Measurements from ENCODE around the gene FHL5. TPM values are rescaled to one million over a fixed set of nuclear protein-coding genes. Genes with fewer than 3 reads are reported as not detected.

Gene FHL5, protein sequence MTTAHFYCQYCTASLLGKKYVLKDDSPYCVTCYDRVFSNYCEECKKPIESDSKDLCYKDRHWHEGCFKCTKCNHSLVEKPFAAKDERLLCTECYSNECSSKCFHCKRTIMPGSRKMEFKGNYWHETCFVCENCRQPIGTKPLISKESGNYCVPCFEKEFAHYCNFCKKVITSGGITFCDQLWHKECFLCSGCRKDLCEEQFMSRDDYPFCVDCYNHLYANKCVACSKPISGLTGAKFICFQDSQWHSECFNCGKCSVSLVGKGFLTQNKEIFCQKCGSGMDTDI
- total RNA-seq (2022) (not detected in 2 replicates), Bru-seq, nascent RNA (percentile 6 among the genes with signal in this experiment), BruChase-seq, experiment 1, labeled RNA remaining after a 6-hour chase (percentile 7 among the genes with signal in this experiment), BruChase-seq, experiment 2, labeled RNA remaining after a 2-hour chase (percentile 2 among the genes with signal in this experiment)
- long read RNA-seq = 0 reads

DNA sequence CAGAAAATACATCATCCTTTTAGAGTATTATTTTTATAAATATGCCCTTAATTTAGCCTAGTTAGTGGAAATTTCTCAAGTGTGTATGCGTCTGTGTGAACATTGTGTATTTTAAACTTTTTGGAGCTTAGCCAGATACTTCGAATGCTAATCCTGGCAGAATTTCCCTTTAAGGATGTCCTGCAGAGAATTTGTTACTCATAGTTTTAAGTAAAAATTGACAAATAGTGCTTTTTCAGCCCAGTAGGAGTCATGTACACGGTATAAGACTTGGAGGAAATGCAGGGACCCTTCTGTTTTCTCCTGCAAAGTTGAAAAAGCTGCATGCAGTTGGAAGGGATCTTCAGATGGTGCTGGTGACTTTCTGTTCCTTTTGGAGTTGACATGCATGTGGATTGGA, at the start of gene FHL5:
Gene FHL5 (plus strand): TSS at position 243 of the 400 bp plus-strand sequence. CDS start 40,486 bp downstream, outside the sequence.
- CTCF ChIA-PET = no interaction called here
- intact Hi-C loops (cut with micrococcal nuclease; ENCODE audit: unreplicated experiment) = no loop called here
- Mint-ChIP-seq H3K9me3 (ENCODE audit: low read depth, unreplicated experiment) (no peaks in the 10 kb centered on the region), H3K36me3 (ENCODE audit: insufficient read depth, unreplicated experiment) (no peaks in the 10 kb centered on the region), H3K4me3 (ENCODE audit: low read depth, unreplicated experiment) (no peak within 1 kb of the TSS), H3K27me3 (ENCODE audit: unreplicated experiment) (no peaks in the 10 kb centered on the region), H3K27ac (ENCODE audit: unreplicated experiment) (no peak within 1 kb of the TSS), H3K4me1 (ENCODE audit: low read depth, unreplicated experiment) (no peaks in the 10 kb centered on the region)
- TF ChIP-seq, protein P1, sequence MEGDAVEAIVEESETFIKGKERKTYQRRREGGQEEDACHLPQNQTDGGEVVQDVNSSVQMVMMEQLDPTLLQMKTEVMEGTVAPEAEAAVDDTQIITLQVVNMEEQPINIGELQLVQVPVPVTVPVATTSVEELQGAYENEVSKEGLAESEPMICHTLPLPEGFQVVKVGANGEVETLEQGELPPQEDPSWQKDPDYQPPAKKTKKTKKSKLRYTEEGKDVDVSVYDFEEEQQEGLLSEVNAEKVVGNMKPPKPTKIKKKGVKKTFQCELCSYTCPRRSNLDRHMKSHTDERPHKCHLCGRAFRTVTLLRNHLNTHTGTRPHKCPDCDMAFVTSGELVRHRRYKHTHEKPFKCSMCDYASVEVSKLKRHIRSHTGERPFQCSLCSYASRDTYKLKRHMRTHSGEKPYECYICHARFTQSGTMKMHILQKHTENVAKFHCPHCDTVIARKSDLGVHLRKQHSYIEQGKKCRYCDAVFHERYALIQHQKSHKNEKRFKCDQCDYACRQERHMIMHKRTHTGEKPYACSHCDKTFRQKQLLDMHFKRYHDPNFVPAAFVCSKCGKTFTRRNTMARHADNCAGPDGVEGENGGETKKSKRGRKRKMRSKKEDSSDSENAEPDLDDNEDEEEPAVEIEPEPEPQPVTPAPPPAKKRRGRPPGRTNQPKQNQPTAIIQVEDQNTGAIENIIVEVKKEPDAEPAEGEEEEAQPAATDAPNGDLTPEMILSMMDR (IDR thresholded peaks at IDR 0.05; ENCODE audit: unreplicated experiment) = no peak
- BruUV-seq (replicated peaks) = no TSS peak
- DNase-seq = no peak

DNA sequence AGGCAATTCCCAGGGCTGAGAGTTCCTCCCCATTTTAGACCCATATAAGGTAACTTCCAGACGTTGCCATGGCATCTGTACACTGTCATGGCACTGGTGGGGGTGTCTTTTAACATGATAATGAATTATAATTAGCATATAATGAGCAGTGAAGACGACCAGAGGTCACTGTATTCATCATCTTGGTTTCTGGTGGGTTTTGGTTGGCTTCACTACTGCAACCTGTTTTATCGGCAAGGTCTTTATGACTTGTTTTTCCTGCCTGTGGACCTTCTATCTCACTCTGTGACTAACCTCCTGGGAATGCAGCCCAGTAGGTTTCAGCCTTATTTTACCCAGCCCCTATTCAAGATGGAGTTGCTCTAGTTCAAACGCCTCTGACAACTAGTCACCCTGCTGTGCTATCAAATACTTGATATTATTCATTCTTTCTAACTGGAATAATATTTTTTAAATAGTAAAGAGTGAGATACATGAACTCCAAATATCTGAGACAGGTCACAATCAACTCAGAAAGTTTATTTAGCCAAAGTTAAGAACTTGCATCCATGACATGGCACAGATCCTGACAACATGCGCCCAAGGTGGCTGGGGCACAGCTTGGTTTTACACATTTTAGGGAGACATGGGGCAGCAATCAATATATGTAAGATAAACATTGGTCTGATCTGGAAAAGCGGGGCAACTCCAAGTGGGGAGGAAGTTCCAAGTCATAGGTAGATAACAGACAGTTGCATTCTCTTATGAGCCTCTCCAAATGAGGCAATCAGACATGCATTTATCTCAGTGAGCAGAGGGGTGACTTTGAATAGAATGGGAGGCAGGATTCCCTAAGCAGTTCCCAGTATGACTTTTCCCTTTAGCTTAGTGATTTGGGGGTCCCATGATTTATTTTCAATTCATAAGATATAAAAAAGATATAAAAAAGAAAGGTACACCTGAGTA, 42.5 kb upstream of the FHL5 start:
- DNase-seq = peak; percentile 80
- Mint-ChIP-seq H3K36me3 (ENCODE audit: insufficient read depth, unreplicated experiment) (peaks cover 35% of the 10 kb centered on the region), H3K27ac (ENCODE audit: unreplicated experiment) (peak overlapping the region; percentile 99), H3K4me3 (ENCODE audit: low read depth, unreplicated experiment) (peak overlapping the region; percentile 98), H3K9me3 (ENCODE audit: low read depth, unreplicated experiment) (no peaks in the 10 kb centered on the region), H3K27me3 (ENCODE audit: unreplicated experiment) (no peaks in the 10 kb centered on the region), H3K4me1 (ENCODE audit: low read depth, unreplicated experiment) (no peaks in the 10 kb centered on the region)
- intact Hi-C loops (cut with micrococcal nuclease; ENCODE audit: unreplicated experiment) = loop anchor here (5.0 to 10.0 kb wide), 2 partner anchors 126 to 358 kb away; no protein-coding TSS in a partner anchor
- TF ChIP-seq, protein P1 (IDR thresholded peaks at IDR 0.05; ENCODE audit: unreplicated experiment) = no peak
- no TSS peak for BruUV-seq (replicated peaks)
- CTCF ChIA-PET = no interaction called here

DNA sequence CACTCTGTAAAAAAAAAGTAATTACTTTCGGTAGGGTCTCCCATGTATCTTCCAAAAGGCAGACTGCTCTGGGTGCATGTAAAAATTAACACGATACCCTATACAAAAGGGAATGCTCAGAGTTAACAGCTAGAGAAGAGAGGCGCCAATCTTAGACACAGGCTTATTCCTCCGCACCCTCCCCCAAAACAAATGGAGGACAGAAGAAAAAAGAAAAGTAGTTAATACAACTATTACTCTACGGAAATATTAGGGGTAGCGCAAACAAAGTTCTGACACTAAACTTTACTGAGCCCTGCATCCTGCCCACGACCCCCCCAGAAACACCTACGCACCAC, 41.7 kb upstream of the FHL5 start:
- Mint-ChIP-seq H3K36me3 (ENCODE audit: insufficient read depth, unreplicated experiment) (peaks cover 42% of the 10 kb centered on the region), H3K27ac (ENCODE audit: unreplicated experiment) (peak overlapping the region; percentile 99), H3K9me3 (ENCODE audit: low read depth, unreplicated experiment) (no peaks in the 10 kb centered on the region), H3K4me1 (ENCODE audit: low read depth, unreplicated experiment) (no peaks in the 10 kb centered on the region), H3K27me3 (ENCODE audit: unreplicated experiment) (no peaks in the 10 kb centered on the region), H3K4me3 (ENCODE audit: low read depth, unreplicated experiment) (peak overlapping the region; percentile 98)
- CTCF ChIA-PET = no interaction called here
- TF ChIP-seq, protein P1 (IDR thresholded peaks at IDR 0.05; ENCODE audit: unreplicated experiment) = no peak
- DNase-seq = no peak
- BruUV-seq (replicated peaks) = no TSS peak
- intact Hi-C loops (cut with micrococcal nuclease; ENCODE audit: unreplicated experiment) = loop anchor here (5.0 to 10.0 kb wide), 2 partner anchors 126 to 359 kb away; no protein-coding TSS in a partner anchor
